ENCODE data around the gene CAMK2A. TPM values are rescaled to one million over a fixed set of nuclear protein-coding genes. Genes with fewer than 3 reads are reported as not detected.

CAMK2A gene
- total RNA-seq, 1 experiment from 2014 or later: 0.33 TPM

GRCh38 chr5:150219142-150219541 is 70.4 kb downstream of the CAMK2A start:
- Histone ChIP-seq H3K56ac (ENCODE audit: insufficient read length, low read depth, low read length) (no peak overlapping the region), H3K4me1 (ENCODE audit: insufficient read depth, low read length) (no peaks in the 10 kb centered on the region; the same call in 1 of the 2 replicates), H2BK15ac (ENCODE audit: low read depth, low read length) (no peak overlapping the region), H3K4ac (ENCODE audit: low read depth, low read length) (no peak overlapping the region), H3K27me3 (ENCODE audit: insufficient read depth, low read length) (0 out of 2 replicates have a peak, but pooled peaks cover 1% of the 10 kb centered on the region), H3K79me2 (ENCODE audit: insufficient read depth, low read length) (no peaks in the 10 kb centered on the region), H3K9me3 (ENCODE audit: control insufficient read depth, low read depth, low read length) (no peaks in the 10 kb centered on the region), H4K20me1 (ENCODE audit: control insufficient read depth, insufficient read depth, insufficient read length) (no peaks in the 10 kb centered on the region), H3K14ac (ENCODE audit: insufficient read depth, low read length) (no peak overlapping the region), H3K79me1 (ENCODE audit: insufficient read depth, low read depth, low read length, poor library complexity, severe bottlenecking) (no peaks in the 10 kb centered on the region), H3K23ac (ENCODE audit: insufficient read length, low read depth, low read length) (no peak overlapping the region), H4K91ac (ENCODE audit: insufficient read length, low read depth, low read length) (no peak overlapping the region), H2BK20ac (ENCODE audit: low read depth, low read length, poor library complexity, severe bottlenecking) (no peak overlapping the region), H3K18ac (ENCODE audit: insufficient read length, low read depth, low read length) (no peak overlapping the region), H2BK12ac (ENCODE audit: insufficient read length, low read depth, low read length) (no peak overlapping the region), H3K23me2 (ENCODE audit: insufficient read length, low read depth, low read length, poor library complexity, severe bottlenecking) (no peaks in the 10 kb centered on the region), H4K5ac (ENCODE audit: insufficient read length, low read depth, low read length) (no peak overlapping the region), H4K8ac (replicated peaks; ENCODE audit: insufficient read length, low read depth, low read length) (no peak overlapping the region), H2AFZ (ENCODE audit: low read length) (no peak overlapping the region), H3K9ac (ENCODE audit: extremely low read depth, insufficient read length, low read length) (no peak overlapping the region), H3K27ac (ENCODE audit: insufficient read length, low read depth, low read length) (no peak overlapping the region), H3T11ph (ENCODE audit: low read length) (no peak overlapping the region), H3K4me2 (ENCODE audit: insufficient read depth, insufficient read length, low read length) (no peak overlapping the region), H2AK5ac (ENCODE audit: insufficient read length, low read length) (no peak overlapping the region), H2BK120ac (ENCODE audit: low read depth, low read length, poor library complexity, severe bottlenecking) (no peak overlapping the region), H2BK5ac (ENCODE audit: insufficient read length, low read length) (no peak overlapping the region)
- H3K36me3 Mint-ChIP-seq (ENCODE audit: insufficient read depth in 1 of 3, low read depth in 3 of 3): no peaks in the 10 kb centered on the region; a peak in 1 of 7 replicates
- H3K27ac Mint-ChIP-seq: no peak overlapping the region
- H3K9me3 Mint-ChIP-seq: no peaks in the 10 kb centered on the region
- DNase-seq: no peak
- H3K27me3 Mint-ChIP-seq (ENCODE audit: low read depth): peaks cover 36% of the 10 kb centered on the region
- no peak for TF ChIP-seq CTCF (conservative IDR thresholded peaks at IDR 0.05)
- H3K4me1 Mint-ChIP-seq: peaks cover 2 to 9% of the 10 kb centered on the region in 2 experiments; a peak in 2 of 4 replicates
- H3K4me3 Mint-ChIP-seq: no peak overlapping the region

All from H9 (cell line).